ENCODE measurements around the gene GLMN.
"Not testable (repeated sequence)": the region's sequence is repeated elsewhere in the genome, so short reads cannot be mapped to it uniquely, and the experiment has no call there.

The GLMN gene

DNA sequence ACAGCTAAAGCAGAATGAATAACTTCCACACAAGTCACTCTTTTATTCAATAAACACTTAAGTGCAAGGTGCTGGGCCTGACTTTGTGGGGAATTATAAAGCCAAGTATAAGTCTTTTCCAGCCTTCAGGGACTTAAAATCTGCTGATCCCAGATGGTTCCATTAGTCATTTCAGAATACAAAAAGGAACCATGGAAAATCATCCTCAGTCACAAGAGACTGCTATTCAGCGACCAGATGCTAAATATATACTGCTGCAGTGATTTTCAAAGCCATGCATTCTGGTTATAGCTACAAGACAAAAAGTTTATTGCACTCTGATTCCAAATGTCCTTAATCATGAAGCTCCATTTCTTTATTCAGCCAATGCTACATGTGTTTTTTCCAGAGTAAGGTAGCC lies 25.7 kb downstream of the GLMN start:
- TF ChIP-seq, protein P1, sequence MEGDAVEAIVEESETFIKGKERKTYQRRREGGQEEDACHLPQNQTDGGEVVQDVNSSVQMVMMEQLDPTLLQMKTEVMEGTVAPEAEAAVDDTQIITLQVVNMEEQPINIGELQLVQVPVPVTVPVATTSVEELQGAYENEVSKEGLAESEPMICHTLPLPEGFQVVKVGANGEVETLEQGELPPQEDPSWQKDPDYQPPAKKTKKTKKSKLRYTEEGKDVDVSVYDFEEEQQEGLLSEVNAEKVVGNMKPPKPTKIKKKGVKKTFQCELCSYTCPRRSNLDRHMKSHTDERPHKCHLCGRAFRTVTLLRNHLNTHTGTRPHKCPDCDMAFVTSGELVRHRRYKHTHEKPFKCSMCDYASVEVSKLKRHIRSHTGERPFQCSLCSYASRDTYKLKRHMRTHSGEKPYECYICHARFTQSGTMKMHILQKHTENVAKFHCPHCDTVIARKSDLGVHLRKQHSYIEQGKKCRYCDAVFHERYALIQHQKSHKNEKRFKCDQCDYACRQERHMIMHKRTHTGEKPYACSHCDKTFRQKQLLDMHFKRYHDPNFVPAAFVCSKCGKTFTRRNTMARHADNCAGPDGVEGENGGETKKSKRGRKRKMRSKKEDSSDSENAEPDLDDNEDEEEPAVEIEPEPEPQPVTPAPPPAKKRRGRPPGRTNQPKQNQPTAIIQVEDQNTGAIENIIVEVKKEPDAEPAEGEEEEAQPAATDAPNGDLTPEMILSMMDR (IDR thresholded peaks at IDR 0.05): no peak
- no peak for DNase-seq (ENCODE audit: low spot score)
- Histone ChIP-seq H3K27ac (no peak overlapping the region), H3K4me3 (no peak overlapping the region)

DNA sequence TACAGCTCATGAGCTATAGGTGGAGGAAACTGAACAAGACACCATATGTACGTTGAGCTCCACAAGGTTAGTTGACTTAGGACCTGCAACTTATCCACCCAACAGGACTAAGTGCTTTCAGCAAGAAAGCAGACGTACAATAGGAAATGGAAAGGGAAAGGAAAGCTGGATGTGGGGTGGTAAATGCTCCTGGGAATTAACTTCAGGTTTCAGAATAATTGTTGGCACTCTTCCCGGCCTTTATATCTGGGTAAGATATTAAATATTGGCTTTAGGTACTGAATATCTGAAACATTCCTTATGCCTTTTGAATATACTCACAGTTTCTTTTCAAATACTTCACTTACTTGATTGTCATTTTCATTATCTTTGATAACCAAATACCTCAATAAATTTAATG lies 36.3 kb downstream of the GLMN start:
- Histone ChIP-seq H3K27ac (no peak overlapping the region), H3K4me3 (no peak overlapping the region)
- DNase-seq (ENCODE audit: low spot score): no peak
- TF ChIP-seq, protein P1 (IDR thresholded peaks at IDR 0.05): no peak

DNA sequence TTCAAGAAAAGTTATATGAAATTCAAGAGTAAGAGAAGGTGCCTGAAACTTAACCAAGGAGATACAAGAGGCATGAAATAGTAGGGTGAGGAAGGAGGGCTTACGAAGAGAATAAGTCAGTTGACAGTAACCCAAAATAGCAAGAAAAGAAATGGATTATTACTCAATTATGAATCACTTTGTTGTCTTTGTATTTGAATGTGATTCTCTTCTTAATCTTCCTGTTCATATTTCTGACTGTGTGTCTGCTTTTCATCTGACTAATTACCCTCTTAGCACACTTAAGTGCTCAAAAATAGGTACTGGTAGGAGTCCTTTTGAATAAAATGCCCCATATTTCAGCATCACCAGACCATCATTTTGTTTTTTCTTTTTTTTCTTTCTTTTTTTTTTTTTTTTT lies 39.4 kb downstream of the GLMN start:
- TF ChIP-seq, protein P1 (IDR thresholded peaks at IDR 0.05): no peak
- H3K27ac ChIP-seq: no peak overlapping the region

DNA sequence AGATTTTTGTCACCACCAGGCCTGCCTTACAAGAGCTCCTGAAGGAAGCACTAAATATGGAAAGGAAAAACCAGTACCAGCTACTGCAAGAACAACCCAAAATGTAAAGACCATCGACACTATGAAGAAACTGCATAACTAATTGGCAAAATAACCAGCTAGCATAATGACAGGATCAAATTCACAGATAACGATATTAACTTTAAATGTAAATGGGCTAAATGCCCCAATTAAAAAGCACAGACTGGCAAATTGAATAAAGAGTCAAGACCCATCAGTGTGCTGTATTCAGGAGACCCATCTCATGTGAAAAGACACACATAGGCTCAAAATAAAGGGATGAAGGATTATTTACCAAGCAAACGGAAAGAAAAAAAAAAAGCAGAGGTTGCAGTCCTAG lies 44.1 kb downstream of the GLMN start:
- not testable (repeated sequence) for H3K4me3 ChIP-seq; H3K27ac ChIP-seq; DNase-seq (ENCODE audit: low spot score)

More for the DNA sequence above, 39.4 kb downstream of the GLMN start:
- DNase-seq (ENCODE audit: low spot score): no peak
- H3K4me3 ChIP-seq: no peak overlapping the region

DNA sequence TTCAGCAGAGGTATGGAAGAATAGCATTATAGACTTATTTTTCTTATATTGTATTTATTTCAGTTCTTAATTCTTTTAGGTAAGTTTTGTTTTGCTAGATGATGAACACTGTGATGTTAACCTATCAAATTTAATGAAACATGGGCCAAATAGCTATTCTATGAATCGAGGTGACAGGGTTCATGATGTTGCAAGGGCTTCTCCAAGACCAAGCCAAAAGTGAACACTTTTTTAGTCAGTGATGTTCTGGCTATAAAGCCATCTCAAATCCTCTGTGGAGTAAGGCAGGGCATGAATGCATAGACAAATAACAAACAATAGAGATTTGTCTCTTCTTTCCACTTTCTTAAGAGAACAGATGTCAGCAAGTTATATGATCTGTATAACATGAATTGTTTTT lies 54.4 kb downstream of the GLMN start:
- Histone ChIP-seq H3K27ac (no peak overlapping the region), H3K4me3 (no peak overlapping the region)
- DNase-seq (ENCODE audit: low spot score): no peak
- TF ChIP-seq, protein P1 (IDR thresholded peaks at IDR 0.05): no peak

DNA sequence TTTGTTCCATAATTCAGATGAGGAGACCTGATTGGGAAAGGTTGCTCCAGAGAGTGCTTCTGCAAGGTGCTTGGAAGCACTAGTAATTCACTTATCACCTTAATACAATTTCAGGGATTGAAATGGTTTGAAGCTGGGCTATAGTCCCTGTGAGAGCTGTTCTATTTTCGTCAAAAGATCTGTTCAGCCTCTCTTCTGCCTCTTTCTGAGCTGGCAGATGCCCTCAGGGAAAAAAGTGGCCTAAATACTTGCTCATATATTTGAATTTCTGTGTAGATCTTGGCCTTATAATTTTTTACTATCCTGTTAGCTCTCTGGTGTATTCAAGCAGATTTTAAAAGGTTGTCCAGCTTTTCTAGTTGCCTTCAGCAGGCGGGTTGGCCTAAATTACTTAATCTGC lies 58.8 kb downstream of the GLMN start:
- H3K4me3 ChIP-seq: no peak overlapping the region
- no peak for DNase-seq (ENCODE audit: low spot score)
- H3K27ac ChIP-seq: no peak overlapping the region
- TF ChIP-seq, protein P1 (IDR thresholded peaks at IDR 0.05): no peak

DNA sequence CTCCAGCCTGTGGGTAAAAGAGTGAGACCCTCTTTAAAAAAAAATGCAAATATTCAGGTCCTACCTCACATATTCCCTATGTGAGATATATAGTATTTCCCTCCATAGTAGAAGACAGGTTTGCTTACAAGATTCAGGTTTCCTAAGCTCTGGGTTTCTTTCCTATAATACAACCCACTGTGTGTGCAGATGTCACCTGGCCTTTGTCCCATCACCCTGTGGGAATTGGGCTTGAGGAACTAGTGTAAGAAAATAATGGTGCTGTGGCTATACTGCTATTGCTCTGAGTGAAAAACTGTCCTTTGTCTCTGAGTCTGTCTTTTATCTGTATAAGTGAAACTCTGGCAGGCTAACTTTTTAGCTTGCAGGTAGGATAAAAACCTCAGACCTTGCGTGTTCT lies 68.1 kb downstream of the GLMN start:
- Histone ChIP-seq H3K27ac (no peak overlapping the region), H3K4me3 (no peak overlapping the region)
- TF ChIP-seq, protein P1 (IDR thresholded peaks at IDR 0.05): no peak
- DNase-seq (ENCODE audit: low spot score): no peak

DNA sequence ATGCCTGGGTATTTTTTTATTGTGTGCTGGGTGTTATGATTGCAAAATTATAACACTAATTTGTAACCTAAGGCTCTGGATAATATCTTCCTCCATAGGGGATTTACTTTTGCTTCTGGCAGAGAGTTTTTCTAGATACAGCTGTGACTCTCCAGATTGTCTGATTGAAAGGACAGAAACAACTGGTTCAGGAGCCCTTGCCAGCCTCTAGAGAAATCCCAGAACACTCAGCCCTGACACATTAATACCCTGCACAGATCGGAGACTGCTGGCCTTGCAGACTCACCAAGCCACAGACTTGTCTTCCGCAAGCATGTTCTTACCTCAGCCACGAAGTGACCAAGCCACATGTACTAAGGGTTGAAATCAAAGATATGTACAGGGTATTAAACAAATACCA lies 70.4 kb downstream of the GLMN start:
- H3K4me3 ChIP-seq: no peak overlapping the region
- H3K27ac ChIP-seq: no peak overlapping the region
- TF ChIP-seq, protein P1 (IDR thresholded peaks at IDR 0.05): no peak
- DNase-seq (ENCODE audit: low spot score): no peak
